GM18867 (cell line): ENCODE measurements around the gene SLC6A8.
"Not testable (repeated sequence)": the region's sequence is repeated elsewhere in the genome, so short reads cannot be mapped to it uniquely, and the experiment has no call there.

ENCODE experiments used
- ATAC-seq: cut with Tn5 transposase; IDR thresholded peaks from one replicate; pipeline ENCODE4 v1.9.1; 2021; ENCODE audit warnings: mild to moderate bottlenecking, moderate library complexity; ENCODE audit not compliant: unreplicated experiment

The SLC6A8 gene

DNA sequence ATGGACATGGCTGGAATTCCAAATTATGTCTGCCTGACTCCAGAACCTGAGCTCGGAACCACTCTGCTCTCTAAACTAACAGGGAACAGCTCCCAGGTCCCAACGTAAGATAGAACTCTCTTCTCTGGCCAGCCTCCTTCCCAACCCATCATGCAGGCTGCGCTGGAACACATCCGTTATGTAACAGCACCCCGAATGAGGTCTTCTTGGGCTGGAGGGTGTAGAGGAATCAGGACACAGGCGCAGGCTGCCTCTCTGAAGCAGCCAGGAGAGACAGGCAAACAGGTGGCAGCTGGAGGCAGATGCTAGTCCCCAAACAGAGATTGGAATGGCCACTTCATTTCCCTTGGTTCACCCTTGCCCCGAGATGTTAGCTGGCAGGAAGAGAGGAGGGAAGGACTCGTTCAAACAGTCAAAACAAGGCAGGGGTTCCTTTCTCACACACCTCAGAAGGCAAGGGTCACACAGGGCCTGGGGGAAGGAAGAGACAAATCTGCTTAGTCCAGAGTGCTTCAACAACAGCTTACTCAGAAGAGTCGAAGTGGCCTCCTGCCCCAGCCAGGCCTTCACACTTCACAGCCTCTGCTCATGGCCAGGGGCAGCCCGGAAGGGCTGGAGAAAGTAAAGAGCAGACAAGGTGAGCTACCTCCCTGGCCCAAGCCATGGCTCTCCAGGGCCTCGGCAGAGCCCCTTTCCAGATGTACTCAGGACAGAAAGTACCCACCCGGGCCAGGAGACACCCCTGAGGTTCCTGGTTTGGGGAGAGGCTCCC lies 17.1 kb downstream of the SLC6A8 start:
- ATAC-seq = not testable (repeated sequence)

DNA sequence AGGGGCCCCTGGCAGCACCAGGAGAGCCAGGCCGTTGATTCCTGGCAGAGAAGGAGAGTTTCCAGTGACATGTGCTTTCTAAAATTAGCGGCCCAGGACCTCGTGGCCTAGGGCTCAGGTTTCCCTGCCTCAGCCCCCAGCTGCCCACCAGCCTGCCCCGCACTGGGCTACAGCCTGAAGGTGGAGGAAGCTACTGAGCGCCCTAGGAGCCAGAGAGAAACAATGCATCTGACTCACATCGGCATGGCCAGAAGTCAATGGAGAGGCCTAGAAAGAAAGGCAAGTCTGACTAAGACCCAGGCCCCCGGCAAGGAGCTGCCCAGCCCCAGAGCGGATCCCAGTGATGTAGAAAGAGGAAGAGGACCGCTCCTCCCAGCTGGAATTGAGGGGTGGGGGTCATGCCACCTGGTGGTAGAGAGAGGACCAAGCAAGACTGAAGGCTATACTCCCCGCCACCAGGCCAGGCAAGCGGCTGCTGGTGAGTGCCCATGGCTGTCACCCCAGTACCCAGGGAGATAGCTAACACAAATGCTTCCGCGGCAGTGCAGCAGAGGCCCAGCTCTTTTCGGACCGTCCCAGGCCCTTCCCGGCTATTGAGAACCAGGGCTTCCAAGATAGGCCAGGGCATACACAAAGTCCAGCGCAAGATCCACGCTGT lies 17.8 kb downstream of the SLC6A8 start:
- ATAC-seq = not testable (repeated sequence)

DNA sequence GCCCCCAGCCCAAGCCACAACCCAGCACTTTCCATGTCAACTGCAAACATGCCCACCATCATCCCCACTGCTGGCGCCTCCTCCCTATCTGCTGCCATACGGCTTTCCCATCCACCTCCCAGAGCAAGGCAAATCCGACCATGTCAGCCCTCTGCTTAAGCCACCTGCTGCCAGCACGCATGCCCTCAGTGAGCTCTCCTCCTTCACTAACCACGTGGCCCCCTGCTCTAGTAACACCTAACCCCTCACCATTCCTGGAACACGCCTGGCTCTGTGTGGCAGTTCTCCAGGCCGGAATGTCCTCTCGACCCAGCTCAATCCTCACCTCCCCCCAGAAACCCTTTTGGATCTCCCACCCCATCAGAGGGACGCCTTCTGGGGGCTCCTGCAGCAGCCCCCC lies 19.1 kb downstream of the SLC6A8 start:
- ATAC-seq = no peak

DNA sequence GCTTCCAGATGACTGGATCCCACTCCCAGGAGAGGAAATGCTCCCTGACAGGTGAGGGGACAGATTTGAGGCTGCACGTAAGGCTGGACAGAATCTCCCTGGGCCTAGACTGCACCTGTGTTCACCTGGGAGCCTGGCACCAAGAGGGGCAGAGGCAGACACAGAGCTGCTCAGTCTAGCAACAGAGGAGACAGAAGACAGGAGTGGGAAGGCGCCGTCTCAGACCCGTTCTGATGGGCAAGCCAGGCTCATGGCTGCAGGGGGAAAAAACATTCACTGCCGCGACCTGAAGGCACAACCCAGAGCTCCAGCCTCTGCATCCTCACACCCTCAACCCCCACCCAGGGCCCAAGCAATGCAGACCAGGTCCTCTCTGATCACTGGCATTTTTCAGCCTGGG lies 19.7 kb downstream of the SLC6A8 start:
- no peak for ATAC-seq

DNA sequence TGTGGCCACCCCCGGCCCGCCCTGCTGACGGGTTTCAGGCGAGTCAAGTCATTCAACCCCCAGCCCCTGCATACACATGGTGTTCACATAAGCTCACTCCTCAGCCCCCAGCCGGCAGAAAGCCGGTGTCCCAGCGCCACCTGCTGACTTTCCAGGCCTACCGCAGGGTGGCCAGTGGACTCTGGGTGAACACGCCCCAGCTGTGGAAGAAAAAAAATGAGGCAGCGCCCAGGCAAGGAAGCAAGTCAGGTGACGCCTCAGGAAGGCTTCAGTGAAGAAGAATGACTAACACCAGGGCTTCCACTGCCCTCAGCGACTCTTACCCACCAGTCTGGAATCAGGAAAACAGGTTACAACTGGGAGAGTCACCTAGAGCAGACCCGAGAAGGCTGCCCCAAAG lies 20.7 kb downstream of the SLC6A8 start:
- ATAC-seq = peak; percentile 47

DNA sequence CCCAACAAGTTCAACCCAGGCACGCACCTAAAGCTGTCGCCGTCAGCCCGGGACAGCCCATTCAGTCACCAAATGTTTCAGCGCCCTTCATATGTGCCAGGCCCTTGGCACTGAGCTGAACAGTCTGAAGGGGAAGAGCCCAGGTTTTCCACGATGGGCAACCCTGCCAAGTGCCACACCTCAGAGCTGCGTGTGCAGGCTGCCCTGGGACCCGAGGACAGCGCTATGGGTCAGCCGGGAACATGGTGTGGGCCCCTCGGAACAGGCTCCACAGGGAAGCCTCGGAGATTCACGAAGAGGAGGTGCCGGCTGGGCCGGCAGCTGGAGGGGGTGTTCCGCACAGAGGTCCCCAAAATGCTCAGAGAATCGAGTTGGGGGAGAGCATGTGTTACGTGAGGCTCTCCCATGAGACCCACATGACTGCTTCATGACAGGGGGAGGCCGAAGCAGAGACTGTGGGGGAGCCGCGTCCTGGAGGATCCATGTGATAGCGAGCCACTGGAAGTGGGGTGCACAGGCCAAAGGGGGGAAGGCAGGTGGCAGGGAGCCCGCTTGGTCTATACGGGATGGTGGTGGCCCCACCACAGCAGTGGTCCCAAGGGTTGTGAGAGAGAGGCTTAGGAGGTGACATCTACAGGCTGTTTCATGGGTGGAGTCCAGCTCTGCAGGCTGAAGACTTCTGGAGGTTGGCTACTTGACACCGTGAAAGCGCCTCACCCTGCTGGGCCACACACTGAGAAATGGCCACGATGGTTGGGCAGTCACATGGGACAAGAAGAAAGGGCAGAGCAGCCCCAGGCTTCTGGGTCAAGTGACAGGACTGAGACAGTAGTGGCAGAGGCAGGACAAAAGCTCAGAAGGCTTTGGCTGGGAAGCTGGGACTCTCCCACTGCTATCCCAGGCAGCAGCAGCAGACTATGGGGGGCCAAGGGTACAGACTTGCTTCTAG lies 22.3 kb downstream of the SLC6A8 start:
- ATAC-seq = no peak

DNA sequence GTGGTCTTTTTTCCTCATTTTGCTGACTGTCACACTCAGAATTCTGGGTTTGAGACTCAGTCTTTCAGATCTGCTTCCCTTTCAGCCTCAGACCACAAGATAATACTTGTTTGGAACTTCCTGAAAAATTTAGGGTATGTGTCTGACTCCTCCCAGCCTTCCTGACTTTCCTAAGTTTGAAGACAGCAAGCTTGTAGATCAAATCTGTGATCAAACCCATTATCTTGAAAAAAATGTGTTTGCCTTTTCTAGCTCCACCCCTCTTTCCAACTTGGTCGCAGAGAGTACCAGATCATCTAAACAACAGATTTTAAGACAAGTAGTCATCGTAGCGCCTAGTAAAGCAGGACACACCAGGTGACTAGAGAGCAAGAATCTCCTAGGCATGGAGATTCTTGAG lies 26.5 kb downstream of the SLC6A8 start:
- no peak for ATAC-seq

DNA sequence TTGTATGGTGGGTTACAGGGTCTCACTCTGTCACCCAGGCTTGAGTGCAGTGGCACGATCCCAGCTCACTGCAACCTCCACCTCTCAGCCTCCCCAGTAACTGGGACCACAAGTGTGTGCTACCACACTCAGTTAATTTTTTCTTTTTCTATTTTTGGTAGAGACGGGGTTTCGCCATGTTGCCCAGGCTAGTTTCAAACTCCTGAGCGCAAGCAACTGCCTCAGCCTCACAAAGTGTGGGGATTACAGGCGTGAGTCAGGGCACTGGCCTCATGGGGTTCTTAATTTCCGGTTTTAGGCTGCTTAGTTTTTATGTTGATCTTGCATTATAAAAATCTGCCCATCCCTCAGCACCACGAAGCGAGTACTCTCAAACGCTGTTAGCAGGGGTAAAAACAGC lies 29.7 kb downstream of the SLC6A8 start:
- ATAC-seq = no peak

DNA sequence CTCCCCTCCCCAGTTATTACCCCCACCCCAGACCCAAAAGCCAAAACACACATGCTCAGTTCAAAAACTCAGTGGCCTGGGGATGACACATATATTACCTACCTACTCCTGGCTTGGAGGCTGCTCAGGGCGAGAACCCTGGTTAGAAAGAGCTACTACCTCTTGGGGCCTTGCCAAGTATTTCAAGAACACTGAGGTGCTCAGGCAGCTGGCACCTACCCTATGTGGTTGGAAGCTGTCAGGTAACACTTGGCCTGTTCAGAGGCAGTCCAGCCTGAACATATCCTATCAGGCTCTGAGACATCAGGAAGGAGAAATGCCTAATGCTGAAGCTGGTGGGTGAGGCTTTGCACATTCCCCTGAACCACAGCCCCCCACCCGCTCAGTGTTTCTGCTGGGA lies 31.5 kb downstream of the SLC6A8 start:
- no peak for ATAC-seq

DNA sequence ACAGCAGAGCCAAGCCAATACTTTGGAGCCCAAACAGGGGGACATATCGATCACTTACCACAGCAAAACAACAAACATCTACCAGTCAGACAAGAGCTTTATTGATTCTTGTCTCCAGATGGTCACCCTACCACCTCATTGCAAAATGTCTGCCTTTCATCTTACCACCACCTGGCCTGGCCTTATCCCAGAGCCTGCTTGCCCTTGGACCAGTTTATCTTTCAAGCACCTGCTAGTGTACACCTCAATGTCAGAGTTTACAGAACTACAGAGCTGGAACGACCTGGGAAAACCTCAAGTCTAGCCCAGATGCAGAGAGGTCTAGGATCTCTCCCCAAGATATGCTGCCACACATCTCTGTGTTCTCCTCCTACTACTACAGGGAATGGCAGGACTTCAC lies 32.0 kb downstream of the SLC6A8 start:
- no peak for ATAC-seq

DNA sequence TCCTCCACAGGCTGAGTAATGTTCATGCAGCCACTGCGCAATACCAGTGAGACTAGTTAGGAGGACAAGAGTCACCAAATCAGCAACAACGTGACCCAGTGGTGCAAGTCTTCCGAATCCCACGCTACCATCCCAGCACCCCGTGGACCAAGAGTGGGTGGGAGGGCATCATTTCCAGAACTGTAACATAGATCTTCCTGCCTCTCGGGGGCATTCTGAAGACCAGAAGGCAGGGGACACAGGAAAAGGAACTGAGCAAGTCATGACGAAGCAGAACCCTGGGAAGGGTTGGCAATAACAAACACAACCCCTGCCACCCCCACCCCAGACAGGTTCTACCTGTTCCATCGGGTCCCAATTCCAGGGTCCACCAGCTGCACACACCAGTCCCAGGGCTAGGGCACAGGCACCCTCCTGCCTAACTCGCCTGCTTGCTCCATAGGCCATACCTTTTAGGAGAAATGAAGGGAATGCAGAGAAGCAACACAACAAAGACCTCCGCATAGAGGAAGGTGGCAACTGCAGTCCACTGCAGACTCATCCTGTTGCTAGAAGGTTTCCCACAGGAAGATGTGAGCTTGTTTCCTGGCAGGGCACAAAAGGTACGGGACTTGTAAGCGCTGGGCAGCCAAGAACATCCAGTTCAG lies 35.1 kb downstream of the SLC6A8 start:
- no peak for ATAC-seq

DNA sequence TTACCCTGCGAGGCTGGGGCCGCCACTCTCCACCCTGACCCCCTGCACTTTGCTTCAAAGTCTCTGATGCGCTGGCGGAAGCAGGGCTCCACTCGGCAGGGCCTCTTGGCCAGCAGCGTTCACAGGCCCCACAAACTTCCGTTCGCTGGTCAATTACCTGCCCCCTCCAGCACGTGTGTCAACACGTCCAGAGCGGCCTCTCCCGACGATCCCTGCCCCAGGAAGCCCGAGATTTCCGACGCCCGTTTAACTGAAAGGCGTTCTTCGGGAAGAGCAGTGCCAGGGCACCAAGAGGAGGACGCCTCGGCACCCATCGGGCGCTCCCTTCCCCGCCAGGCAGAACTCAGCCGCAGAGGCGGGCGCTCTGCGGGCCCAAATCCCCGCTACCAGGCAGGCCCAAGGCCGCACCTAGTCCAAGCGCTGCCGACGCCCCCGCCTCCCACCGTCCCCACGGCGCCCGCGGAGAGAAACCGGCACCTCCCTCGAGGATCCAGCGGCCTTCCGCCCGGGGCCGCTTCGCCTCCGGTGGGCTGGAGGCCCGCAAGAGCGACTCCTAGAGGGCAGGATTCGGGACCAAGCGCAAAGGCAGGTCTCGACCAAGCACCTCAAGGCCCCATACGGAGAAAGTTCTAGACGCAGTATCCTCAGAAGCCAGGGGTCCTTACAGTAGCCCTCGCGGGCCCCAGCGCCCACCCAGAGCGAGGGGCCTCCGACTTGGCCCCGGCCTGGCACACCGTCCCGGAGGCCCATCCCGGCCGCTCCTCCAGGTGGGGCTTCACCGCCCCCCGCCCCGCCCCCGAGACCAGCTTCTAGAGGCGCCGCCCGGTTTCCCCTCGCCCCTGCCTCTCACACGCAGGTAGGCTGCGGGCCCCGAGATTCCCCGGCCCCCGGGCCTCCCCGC lies 35.9 kb downstream of the SLC6A8 start:
- ATAC-seq = peak; percentile 24

DNA sequence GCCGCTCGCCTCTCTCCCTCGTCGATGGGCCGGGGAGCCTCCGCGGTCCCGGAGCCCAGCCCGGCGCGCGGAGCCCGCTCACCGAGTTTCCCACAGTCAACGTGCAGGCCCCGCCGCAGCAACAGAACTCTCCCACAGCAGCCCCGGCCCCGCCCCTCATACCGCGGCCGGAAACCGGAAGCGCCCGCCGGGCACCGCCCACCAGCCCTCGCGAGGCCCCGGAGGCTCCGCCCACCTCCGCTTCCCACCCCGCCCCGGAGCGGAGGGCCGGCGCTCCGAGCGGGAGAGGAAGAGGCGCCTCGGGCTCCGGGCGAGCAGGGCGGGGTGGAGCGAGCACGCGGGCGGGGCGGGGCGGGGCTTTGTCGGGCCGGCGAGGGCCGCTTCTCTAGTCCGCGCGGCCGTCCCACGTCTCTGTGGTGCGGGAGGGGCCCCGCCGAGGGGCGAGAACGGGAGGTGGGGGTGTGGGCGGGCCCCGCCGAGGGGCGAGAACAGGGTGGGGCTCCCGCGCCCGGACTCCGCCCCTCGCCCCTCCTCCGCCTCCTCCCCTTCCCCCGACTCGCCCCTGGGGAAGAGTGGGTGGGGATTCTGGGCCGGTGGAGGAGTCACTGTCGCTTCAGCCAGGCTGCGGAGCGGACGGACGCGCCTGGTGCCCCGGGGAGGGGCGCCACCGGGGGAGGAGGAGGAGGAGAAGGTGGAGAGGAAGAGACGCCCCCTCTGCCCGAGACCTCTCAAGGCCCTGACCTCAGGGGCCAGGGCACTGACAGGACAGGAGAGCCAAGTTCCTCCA lies 36.7 kb downstream of the SLC6A8 start, which contains the start of the genes ABCD1 and BCAP31:
ABCD1 (plus strand) TSS at position 605 of the 787 bp plus-strand sequence. CDS start 411 bp downstream, outside the sequence.
BCAP31 (minus strand) TSS at position 136 of the 787 bp plus-strand sequence. CDS start 1,143 bp downstream, outside the sequence.
- ATAC-seq = peak; percentile 56

DNA sequence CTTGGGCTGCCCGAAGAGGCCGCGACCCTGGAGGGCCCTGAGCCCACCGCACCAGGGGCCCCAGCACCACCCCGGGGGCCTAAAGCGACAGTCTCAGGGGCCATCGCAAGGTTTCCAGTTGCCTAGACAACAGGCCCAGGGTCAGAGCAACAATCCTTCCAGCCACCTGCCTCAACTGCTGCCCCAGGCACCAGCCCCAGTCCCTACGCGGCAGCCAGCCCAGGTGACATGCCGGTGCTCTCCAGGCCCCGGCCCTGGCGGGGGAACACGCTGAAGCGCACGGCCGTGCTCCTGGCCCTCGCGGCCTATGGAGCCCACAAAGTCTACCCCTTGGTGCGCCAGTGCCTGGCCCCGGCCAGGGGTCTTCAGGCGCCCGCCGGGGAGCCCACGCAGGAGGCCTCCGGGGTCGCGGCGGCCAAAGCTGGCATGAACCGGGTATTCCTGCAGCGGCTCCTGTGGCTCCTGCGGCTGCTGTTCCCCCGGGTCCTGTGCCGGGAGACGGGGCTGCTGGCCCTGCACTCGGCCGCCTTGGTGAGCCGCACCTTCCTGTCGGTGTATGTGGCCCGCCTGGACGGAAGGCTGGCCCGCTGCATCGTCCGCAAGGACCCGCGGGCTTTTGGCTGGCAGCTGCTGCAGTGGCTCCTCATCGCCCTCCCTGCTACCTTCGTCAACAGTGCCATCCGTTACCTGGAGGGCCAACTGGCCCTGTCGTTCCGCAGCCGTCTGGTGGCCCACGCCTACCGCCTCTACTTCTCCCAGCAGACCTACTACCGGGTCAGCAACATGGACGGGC lies 37.5 kb downstream of the SLC6A8 start:
- ATAC-seq = peak; percentile 1

DNA sequence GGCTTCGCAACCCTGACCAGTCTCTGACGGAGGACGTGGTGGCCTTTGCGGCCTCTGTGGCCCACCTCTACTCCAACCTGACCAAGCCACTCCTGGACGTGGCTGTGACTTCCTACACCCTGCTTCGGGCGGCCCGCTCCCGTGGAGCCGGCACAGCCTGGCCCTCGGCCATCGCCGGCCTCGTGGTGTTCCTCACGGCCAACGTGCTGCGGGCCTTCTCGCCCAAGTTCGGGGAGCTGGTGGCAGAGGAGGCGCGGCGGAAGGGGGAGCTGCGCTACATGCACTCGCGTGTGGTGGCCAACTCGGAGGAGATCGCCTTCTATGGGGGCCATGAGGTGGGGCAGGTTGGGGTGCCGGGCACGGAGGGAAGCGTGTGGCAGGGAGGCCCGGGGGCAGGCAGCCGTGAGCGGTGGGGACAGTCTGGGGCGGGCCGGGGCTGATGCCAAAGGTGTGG lies 38.1 kb downstream of the SLC6A8 start:
- no peak for ATAC-seq

DNA sequence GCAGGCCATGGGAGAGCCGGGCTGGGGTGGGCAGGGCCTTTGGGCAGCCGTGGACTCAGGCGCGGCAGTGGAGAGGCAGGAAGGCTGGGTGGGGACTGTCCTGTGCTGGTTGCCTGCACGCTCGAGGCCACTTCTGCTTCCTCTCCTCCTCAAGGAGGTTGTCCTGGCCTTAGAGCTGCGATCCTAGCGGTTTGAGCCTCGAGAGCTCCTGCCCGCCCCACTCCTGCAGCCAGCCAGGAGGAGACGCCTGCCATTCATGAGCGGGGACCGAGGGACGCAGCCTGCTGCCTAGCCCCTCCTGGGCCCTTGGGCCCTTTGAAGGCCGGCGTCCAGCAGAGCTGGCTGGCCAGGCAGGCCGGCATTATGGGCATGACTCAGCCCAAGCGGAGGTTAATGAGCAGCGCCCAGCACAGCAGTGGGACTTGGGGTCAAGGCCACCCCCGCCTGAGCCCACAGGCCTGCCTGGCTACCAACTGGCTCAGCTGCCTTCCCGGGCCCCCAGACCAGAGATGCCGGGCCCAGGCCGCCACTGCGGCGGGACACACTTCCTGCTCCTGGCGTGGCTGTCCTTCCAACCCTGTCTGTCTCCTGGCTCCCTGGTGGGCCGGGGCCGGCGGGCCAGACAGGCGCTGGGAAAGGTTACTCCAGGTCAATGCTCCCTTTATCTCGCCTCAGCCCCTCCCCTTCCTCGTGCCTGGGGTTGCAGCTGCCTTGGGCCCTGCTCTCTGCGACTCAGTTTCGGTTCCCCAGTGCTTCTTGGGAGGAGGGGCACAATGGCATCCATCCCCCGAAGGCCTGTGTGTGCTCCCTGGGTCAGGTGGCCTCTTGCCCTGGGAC lies 38.8 kb downstream of the SLC6A8 start:
- peak; percentile 49 for ATAC-seq
